GM19023 (cell line): ENCODE data around the gene TCF20.

Experiments
- ATAC-seq: cut with Tn5 transposase; IDR thresholded peaks from one replicate; pipeline ENCODE4 v1.9.1; 2021; ENCODE audit warnings: mild to moderate bottlenecking, moderate library complexity; ENCODE audit not compliant: unreplicated experiment

TCF20 gene

DNA sequence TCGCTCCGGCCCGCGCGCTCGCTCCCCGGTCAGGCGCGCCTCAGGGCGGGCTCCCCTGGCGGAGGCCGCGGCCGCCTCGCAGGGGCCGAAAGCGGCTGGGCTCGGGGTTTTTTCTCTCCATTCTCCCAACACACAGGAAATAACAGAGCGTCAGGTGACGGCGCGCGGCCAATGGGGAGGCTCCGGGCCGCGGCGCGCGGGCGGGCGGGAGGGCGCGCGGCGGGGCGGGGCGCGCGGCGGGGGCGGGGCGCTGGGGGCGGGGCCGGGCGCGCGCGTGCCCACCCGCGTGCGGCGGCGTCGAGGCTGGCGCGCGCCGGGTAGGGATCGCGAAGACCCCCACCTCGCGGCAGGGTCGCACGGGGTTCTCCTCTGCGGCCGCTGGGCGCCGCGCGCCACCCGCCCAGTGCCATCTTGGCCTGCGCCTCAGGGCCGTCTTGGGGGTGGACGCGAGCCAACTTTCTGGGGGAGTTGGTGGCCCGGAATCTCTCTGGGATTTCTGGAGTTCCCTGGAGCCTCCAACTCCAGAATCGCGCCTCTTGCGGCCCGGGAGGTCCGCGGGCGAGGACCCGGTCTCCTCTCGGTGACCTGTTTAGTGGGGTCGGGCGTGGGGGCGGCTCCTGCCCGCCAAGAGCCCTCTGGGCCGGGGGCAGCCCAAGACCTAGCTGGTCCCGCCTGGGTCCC is at the start of gene TCF20:
Gene TCF20 (minus strand): TSS at position 144 of the 681 bp plus-strand sequence. CDS start 55,348 bp downstream, outside the sequence.
- peak; percentile 66 for ATAC-seq

DNA sequence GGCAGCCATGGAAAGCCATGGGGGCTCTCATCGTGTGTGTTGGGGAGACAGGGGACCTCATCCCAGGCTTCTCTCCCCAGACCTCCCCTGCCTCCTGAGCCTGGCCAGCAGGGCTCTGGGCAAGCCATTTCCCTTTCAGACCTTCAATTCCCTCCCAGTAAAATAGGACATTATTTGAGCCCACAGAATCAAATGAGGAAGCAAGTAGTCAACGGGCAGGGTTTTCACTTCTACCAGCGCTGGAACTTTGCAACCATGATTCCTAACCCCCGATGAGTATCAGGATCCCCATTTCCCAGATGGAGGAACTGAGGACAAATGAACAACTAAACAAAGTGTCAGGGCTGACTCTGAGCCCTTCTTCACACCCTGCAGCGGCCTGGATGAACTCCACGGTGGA is 48.9 kb upstream of the TCF20 start:
- no peak for ATAC-seq

- ATAC-seq = no peak
Observed at GRCh38 chr22:42318967-42319366, 48.5 kb upstream of the TCF20 start.

DNA sequence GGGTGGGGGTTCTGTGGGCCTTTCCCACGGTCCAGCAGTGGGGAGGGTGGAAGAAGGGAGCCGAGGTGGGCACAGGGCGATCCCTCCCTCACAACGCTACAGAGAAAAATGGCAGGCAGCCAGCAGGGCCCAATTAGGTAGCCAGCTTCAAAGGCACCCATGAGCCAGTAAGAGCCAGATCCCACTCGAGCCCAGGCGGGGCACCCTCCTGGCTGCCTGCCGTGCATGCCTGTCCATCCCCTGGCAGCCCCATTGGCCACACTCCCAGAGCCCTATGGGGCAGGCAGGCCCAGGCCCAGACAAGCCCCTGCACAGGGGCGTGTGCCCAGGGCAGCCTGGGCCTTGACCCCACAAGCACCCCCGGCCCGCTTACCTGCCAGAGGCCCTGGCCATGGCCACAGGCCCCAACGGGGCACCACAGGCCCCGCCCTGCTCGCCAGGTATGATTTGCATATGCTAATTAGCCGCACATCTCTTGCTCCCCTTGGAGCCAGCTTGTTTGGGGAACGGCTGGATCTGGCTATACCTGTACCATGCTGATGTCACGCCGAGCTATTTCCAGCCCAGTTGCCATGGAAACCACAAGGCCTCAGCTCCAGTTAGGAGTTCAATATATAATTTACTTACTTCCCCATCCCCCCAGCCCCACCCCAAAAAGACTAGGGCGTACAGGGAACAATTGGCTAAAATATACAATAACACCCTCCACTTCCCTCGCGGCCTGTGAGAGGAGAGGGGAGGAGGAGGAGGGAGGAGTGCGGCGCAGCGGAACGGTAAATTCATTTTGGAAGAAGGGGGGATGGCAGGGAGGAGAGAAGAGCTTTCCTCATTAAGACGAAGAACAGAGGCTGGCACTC is 47.5 kb upstream of the TCF20 start:
- ATAC-seq = no peak

GRCh38 chr22:42317008-42317407 is 46.6 kb upstream of the TCF20 start:
- ATAC-seq = no peak

- no peak for ATAC-seq
Observed at GRCh38 chr22:42315392-42315756, 44.9 kb upstream of the TCF20 start.

DNA sequence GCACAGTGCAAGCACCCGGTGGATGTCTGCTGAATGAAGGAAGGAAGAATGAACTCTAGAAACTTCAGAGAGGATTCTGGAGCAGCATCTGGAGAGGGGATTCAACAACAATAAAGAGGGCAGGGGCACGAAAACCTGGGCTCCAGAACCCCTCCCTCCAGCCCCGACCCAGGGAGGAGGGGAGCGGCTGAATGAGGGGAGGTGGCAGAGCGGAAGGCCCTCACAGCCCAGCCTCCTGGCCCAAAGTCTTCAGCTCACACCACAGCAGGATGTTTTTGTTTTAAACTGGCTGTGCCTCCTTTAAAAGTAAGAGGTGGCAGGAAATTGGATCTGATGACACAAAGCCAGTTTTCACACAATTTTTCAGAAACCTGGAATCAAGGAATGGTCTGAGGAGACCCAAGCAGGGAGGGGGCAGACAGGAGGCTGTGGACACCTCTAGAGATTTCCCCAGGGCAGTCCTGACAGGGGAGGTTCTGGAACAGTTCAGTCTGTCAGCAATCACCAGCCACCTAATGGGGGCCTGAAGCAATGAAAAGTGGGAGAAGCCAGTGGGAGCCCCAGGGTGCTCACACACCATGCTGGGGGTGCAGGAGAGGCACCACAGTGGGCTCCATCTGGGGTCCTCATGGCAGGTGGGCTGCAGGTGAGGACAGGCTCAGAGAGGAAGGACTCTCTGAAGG is 44.4 kb upstream of the TCF20 start:
- no peak for ATAC-seq

GRCh38 chr22:42313804-42314581 is 43.5 kb upstream of the TCF20 start:
- no peak for ATAC-seq

GRCh38 chr22:42313204-42313603 is 42.8 kb upstream of the TCF20 start:
- ATAC-seq = no peak

GRCh38 chr22:42310291-42311015 is 40.0 kb upstream of the TCF20 start:
- ATAC-seq = no peak

GRCh38 chr22:42309865-42310264 is 39.4 kb upstream of the TCF20 start:
- no peak for ATAC-seq

DNA sequence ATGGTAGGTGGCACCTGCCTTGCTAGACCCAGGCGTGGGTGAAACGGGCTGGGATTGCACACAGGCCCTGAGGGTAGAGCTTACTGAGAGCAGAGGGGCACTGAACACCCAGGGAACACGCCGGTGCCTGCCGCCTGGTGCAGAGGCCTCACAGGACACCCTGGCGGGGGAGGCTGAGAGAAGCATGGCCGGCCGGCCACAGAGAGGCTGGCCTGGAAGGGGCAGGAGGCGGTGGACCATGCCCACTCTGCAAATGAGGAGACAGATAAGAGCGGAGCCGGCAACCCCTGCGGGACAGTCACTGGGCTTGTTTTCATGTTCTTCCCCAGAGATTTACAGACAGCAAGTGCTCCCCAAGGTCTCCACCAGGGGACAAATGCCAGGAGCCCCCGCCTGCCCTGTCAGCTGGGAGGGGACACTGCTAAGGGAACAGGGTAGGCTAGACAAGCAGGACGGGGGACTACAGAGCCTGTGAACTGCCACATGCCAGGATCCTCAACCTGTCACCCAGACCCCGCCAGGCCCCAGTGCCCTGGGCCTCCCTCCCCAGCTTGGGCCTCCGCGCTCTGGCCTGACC is 38.5 kb upstream of the TCF20 start:
- no peak for ATAC-seq

DNA sequence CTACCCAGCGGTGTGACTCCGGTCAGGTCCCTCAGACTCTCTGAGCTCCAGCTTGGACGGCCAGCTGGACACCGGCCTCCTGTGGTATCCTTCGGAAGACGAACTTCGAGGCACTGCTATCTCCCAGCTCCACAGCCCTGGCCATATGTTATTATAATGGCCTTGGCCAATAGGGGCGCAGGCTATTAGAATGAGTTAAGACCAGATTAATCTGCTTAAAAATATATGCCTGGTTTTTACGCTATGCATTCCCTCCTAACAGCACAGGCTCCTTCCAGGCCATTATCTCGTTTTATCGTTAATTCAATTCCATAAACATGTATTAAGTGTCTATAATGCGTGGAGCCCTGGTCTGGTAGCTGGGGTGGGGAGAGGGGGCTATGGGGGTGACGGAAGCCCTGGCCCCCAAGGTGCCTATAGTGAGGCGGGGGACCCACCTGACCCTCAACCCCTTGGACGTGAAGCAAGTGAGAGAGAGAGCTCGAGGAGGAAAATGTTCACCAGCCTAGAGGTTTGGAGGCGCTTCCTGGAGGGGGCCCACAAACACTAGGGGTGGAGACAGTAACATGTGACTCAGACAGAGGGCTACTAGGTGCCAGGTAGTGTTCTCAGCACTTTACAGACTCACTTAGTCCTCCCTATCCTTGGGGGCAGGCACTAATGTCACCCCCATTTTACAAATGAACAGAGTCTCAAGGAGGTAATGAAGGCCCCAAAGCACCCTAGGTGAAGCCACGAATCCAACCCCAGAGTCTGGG is 37.5 kb upstream of the TCF20 start:
- no peak for ATAC-seq

DNA sequence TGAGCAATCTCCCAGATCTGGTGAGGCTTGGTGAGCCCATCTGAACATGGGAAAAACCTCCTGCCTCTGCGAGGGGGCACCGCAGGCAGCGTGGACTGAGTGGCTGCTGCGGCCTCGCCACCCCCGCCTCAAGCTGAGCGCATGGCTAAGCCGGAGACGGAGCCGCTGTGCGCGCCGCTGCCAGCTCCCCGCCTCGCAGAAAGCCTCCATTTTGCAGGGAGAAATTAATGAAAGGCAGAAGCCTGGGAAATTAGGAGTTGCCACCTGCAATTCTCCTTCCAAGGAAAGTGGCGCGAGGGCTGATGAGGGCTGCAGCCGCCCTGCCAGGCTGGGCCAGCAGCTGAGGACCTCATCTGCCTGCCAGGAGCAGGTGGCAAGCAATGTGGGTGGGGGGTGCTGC is 35.6 kb upstream of the TCF20 start:
- ATAC-seq = no peak

GRCh38 chr22:42304324-42304790 is 33.9 kb upstream of the TCF20 start:
- no peak for ATAC-seq

- no peak for ATAC-seq
Observed at GRCh38 chr22:42303396-42304323, 33.2 kb upstream of the TCF20 start.

GRCh38 chr22:42301742-42302102 is 31.3 kb upstream of the TCF20 start:
- no peak for ATAC-seq

GRCh38 chr22:42301077-42301741 is 30.8 kb upstream of the TCF20 start:
- ATAC-seq = no peak
